ENCODE measurements around the gene STOML2.

Gene STOML2

GRCh38 chr9:35073279-35073612 lies 29.7 kb downstream of the STOML2 start:
- peak overlapping the region; percentile 73 for H4K5ac ChIP-seq (ENCODE audit: low read length)
- no peak overlapping the region for H3K4ac ChIP-seq (ENCODE audit: low read depth, low read length)
- H3K79me2 ChIP-seq (ENCODE audit: control insufficient read depth, insufficient read depth, low read length) = peaks cover 51% of the 10 kb centered on the region
- H2BK15ac ChIP-seq (replicated peaks; ENCODE audit: low read depth) = no peak overlapping the region
- H3K9ac ChIP-seq (ENCODE audit: low read length) = peak overlapping the region; percentile 40
- no peak overlapping the region for H3K18ac ChIP-seq (ENCODE audit: low read length)
- no peak overlapping the region for H3K4me3 ChIP-seq (ENCODE audit: low read length)
- peaks cover 14% of the 10 kb centered on the region for H3K4me1 ChIP-seq (ENCODE audit: control insufficient read depth, low read depth, low read length)
- H3K23ac ChIP-seq (ENCODE audit: low read length) = no peak overlapping the region
- H3K27ac ChIP-seq (ENCODE audit: low read depth, low read length) = no peak overlapping the region
- no peak overlapping the region for H2BK120ac ChIP-seq (ENCODE audit: low read depth, low read length)
- no peak overlapping the region for H2BK5ac ChIP-seq (ENCODE audit: low read length)
- H4K8ac ChIP-seq (ENCODE audit: low read depth, low read length) = no peak overlapping the region
- no peak for DNase-seq
- no peaks in the 10 kb centered on the region for H3K27me3 ChIP-seq (ENCODE audit: insufficient read depth, low read length, poor library complexity)
- H3K56ac ChIP-seq (ENCODE audit: low read length) = peak overlapping the region; percentile 61
- peaks cover 18% of the 10 kb centered on the region for H3K36me3 ChIP-seq (ENCODE audit: control insufficient read depth, insufficient read depth, low read length)
- peak overlapping the region; percentile 10 for H2AK5ac ChIP-seq (ENCODE audit: low read length)
- WGBS (ENCODE audit: extremely low coverage, insufficient coverage, low lambda C conversion rate) = no CpG with 5 or more reads among the region's 2 CpGs
- H3K4me2 ChIP-seq (ENCODE audit: low read length) = no peak overlapping the region
- peaks cover 13% of the 10 kb centered on the region for H3K79me1 ChIP-seq (ENCODE audit: low read length)

DNA sequence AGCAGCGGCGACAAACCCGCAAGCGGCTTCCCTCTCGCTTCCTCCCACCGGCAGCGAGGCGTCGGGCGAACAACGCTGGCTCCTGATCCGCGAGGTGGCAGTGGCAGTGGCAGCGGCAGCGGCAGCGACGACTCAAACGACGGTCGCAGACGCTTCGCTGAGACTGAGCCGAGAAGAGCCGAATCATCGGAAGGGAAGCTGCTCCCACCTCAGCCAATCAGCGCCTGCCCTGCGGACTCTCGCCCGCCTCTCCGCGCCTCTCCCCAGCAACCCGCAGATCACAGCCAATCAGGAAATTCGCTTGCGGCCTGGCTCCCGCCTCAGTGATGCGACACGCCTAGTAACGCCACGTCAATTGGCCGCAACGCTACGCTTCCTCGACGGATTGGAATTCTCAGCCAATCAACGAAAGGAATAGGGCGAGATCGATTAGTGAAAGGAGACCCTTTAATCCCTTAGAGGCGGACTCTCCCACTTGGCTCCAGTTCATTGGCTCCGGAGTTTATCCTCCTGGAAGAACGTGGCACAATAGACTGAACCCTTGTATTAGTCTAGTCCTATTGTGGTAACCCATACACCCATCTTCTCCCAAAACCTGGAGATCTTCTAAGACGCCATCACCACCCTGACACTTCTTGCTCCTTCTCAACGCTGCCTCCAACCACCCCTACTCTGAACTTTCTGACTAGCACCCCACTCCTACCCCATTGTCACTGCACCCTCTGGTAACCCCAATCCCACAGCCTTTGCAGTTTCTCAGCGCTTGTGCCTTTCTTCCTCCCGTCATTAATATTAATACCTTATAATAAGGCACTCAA lies 30.3 kb downstream of the STOML2 start, which contains the start of gene VCP:
Gene VCP (minus strand): TSS at position 165 of the 818 bp plus-strand sequence. CDS start 272 bp downstream, outside the sequence.
- no peaks in the 10 kb centered on the region for H3K27me3 ChIP-seq (ENCODE audit: insufficient read depth, low read length, poor library complexity)
- peak within 1 kb of the TSS; percentile 95 for H3K23ac ChIP-seq (ENCODE audit: low read length)
- peak within 1 kb of the TSS; percentile 99 for H3K4me3 ChIP-seq (ENCODE audit: low read length)
- H3K79me2 ChIP-seq (ENCODE audit: control insufficient read depth, insufficient read depth, low read length) = peaks cover 51% of the 10 kb centered on the region
- peak within 1 kb of the TSS; percentile 99 for H3K56ac ChIP-seq (ENCODE audit: low read length)
- peak; percentile 100 for DNase-seq
- peak within 1 kb of the TSS; percentile 96 for H3K27ac ChIP-seq (ENCODE audit: low read depth, low read length)
- peak within 1 kb of the TSS; percentile 75 for H2AK5ac ChIP-seq (ENCODE audit: low read length)
- peak within 1 kb of the TSS; percentile 64 for H3K4ac ChIP-seq (ENCODE audit: low read depth, low read length)
- peak within 1 kb of the TSS; percentile 99 for H3K9ac ChIP-seq (ENCODE audit: low read length)
- no CpG with 5 or more reads among the region's 54 CpGs for WGBS (ENCODE audit: extremely low coverage, insufficient coverage, low lambda C conversion rate)
- H3K36me3 ChIP-seq (ENCODE audit: control insufficient read depth, insufficient read depth, low read length) = peaks cover 23% of the 10 kb centered on the region
- peak within 1 kb of the TSS; percentile 75 for H3K4me2 ChIP-seq (ENCODE audit: low read length)
- H4K8ac ChIP-seq (ENCODE audit: low read depth, low read length) = peak within 1 kb of the TSS; percentile 69
- H2BK5ac ChIP-seq (ENCODE audit: low read length) = peak within 1 kb of the TSS; percentile 76
- no peak within 1 kb of the TSS for H2BK120ac ChIP-seq (ENCODE audit: low read depth, low read length)
- no peak within 1 kb of the TSS for H2BK15ac ChIP-seq (replicated peaks; ENCODE audit: low read depth)
- H3K79me1 ChIP-seq (ENCODE audit: low read length) = peaks cover 13% of the 10 kb centered on the region
- H4K5ac ChIP-seq (ENCODE audit: low read length) = peak within 1 kb of the TSS; percentile 73
- H3K4me1 ChIP-seq (ENCODE audit: control insufficient read depth, low read depth, low read length) = peaks cover 12% of the 10 kb centered on the region
- H3K18ac ChIP-seq (ENCODE audit: low read length) = peak within 1 kb of the TSS; percentile 86

- no peak overlapping the region for H2BK15ac ChIP-seq (replicated peaks; ENCODE audit: low read depth)
- DNase-seq = peak; percentile 95
- H3K79me1 ChIP-seq (ENCODE audit: low read length) = peaks cover 14% of the 10 kb centered on the region
- no peak overlapping the region for H2AK5ac ChIP-seq (ENCODE audit: low read length)
- H3K56ac ChIP-seq (ENCODE audit: low read length) = peak overlapping the region; percentile 99
- peak overlapping the region; percentile 75 for H3K4me2 ChIP-seq (ENCODE audit: low read length)
- no peak overlapping the region for H2BK120ac ChIP-seq (ENCODE audit: low read depth, low read length)
- H3K4me1 ChIP-seq (ENCODE audit: control insufficient read depth, low read depth, low read length) = peaks cover 12% of the 10 kb centered on the region
- H3K4me3 ChIP-seq (ENCODE audit: low read length) = peak overlapping the region; percentile 99
- H3K4ac ChIP-seq (ENCODE audit: low read depth, low read length) = peak overlapping the region; percentile 64
- no peak overlapping the region for H4K8ac ChIP-seq (ENCODE audit: low read depth, low read length)
- H3K9ac ChIP-seq (ENCODE audit: low read length) = peak overlapping the region; percentile 99
- peak overlapping the region; percentile 86 for H3K18ac ChIP-seq (ENCODE audit: low read length)
- H3K23ac ChIP-seq (ENCODE audit: low read length) = peak overlapping the region; percentile 7
- H3K27ac ChIP-seq (ENCODE audit: low read depth, low read length) = peak overlapping the region; percentile 96
- WGBS (ENCODE audit: extremely low coverage, insufficient coverage, low lambda C conversion rate) = no CpG with 5 or more reads among the region's 79 CpGs
- no peak overlapping the region for H4K5ac ChIP-seq (ENCODE audit: low read length)
- H3K36me3 ChIP-seq (ENCODE audit: control insufficient read depth, insufficient read depth, low read length) = peaks cover 26% of the 10 kb centered on the region
- H3K27me3 ChIP-seq (ENCODE audit: insufficient read depth, low read length, poor library complexity) = no peaks in the 10 kb centered on the region
- peak overlapping the region; percentile 76 for H2BK5ac ChIP-seq (ENCODE audit: low read length)
- peaks cover 53% of the 10 kb centered on the region for H3K79me2 ChIP-seq (ENCODE audit: control insufficient read depth, insufficient read depth, low read length)
Measured at GRCh38 chr9:35071814-35072460, 31.0 kb downstream of the STOML2 start.

DNA sequence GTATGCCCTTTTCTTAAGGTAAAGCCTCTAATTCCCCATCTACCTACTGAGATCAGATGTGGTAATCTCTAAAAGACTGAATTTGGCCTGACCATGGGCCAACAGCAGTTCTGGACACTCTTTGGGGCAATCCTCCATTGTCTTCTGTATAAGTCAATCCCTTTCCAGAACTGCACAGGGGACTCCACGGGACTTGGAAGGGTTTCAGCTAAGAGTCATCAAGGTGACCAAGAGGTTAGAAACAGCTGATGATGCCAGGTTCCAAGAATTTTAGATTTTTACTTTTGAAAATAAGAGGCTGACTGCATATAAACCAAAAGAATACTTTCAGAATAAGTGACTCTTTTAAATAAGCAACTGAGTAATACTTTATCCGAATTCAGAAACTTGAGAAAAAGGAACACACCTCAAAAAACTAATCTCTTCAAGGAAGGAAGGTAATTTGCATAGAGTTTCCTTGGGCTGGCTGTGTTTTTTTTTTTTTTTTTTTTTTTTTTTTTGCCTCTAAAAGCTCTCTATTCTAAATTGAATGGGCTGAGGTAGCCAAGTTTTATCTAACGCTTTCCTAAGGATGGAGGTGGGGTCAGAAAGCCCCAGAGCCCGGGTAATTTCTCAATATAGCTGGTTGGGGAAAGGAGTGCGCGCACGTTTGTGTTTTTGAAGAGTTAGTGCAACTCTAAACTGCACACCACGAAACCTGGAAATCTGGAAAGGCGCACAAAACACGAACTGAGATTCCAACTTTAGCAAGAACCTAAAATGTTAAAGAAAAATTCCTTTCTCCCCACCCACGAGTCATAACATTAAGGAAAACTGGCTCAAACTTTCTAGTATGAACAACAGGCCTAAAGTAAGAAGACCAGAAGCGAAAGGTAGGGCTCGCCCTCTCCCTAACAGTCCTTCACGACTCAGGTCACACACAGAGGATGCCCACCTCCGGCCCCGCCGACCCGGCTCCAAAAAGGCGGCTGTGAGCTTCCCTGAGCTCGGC lies 31.8 kb downstream of the STOML2 start:
- H2AK5ac ChIP-seq (ENCODE audit: low read length) = peak overlapping the region; percentile 75
- H4K8ac ChIP-seq (ENCODE audit: low read depth, low read length) = peak overlapping the region; percentile 59
- peaks cover 56% of the 10 kb centered on the region for H3K79me2 ChIP-seq (ENCODE audit: control insufficient read depth, insufficient read depth, low read length)
- peak overlapping the region; percentile 99 for H3K56ac ChIP-seq (ENCODE audit: low read length)
- peak overlapping the region; percentile 95 for H3K23ac ChIP-seq (ENCODE audit: low read length)
- DNase-seq = peak; percentile 49
- H4K5ac ChIP-seq (ENCODE audit: low read length) = no peak overlapping the region
- peak overlapping the region; percentile 96 for H3K27ac ChIP-seq (ENCODE audit: low read depth, low read length)
- peak overlapping the region; percentile 99 for H3K9ac ChIP-seq (ENCODE audit: low read length)
- H2BK15ac ChIP-seq (replicated peaks; ENCODE audit: low read depth) = no peak overlapping the region
- no peaks in the 10 kb centered on the region for H3K27me3 ChIP-seq (ENCODE audit: insufficient read depth, low read length, poor library complexity)
- H3K4me3 ChIP-seq (ENCODE audit: low read length) = peak overlapping the region; percentile 99
- peak overlapping the region; percentile 100 for H3K4me2 ChIP-seq (ENCODE audit: low read length)
- no CpG with 5 or more reads among the region's 20 CpGs for WGBS (ENCODE audit: extremely low coverage, insufficient coverage, low lambda C conversion rate)
- peaks cover 28% of the 10 kb centered on the region for H3K36me3 ChIP-seq (ENCODE audit: control insufficient read depth, insufficient read depth, low read length)
- H3K4ac ChIP-seq (ENCODE audit: low read depth, low read length) = peak overlapping the region; percentile 64
- H3K4me1 ChIP-seq (ENCODE audit: control insufficient read depth, low read depth, low read length) = peaks cover 12% of the 10 kb centered on the region
- no peak overlapping the region for H2BK120ac ChIP-seq (ENCODE audit: low read depth, low read length)
- H3K18ac ChIP-seq (ENCODE audit: low read length) = peak overlapping the region; percentile 86
- peak overlapping the region; percentile 67 for H2BK5ac ChIP-seq (ENCODE audit: low read length)
- H3K79me1 ChIP-seq (ENCODE audit: low read length) = peaks cover 16% of the 10 kb centered on the region

DNA sequence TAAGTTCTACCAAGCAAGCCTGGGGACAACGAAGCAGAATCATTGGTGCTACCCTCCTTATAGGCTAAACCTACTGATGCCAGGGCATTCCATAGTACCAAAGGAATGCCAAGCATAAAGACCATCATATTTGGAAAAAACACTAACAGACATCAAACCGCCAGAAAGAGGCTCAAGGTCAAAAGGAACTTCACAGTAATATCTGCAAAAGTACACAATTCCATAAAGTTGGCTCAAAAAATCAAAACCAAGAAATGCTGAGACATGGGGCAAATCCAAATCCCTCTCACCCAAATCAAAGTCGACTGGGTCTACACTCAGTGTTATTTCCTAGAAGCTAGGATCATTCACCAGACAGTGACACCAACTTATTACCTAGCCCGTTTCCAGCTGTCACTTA lies 33.9 kb downstream of the STOML2 start:
- Histone ChIP-seq H2BK5ac (ENCODE audit: low read length) (no peak overlapping the region), H2AK5ac (ENCODE audit: low read length) (no peak overlapping the region), H3K4ac (ENCODE audit: low read depth, low read length) (no peak overlapping the region), H4K8ac (ENCODE audit: low read depth, low read length) (no peak overlapping the region), H2BK120ac (ENCODE audit: low read depth, low read length) (no peak overlapping the region), H2BK15ac (replicated peaks; ENCODE audit: low read depth) (no peak overlapping the region), H3K23ac (ENCODE audit: low read length) (no peak overlapping the region), H3K18ac (ENCODE audit: low read length) (no peak overlapping the region), H3K4me3 (ENCODE audit: low read length) (no peak overlapping the region), H3K27ac (ENCODE audit: low read depth, low read length) (no peak overlapping the region), H3K4me2 (ENCODE audit: low read length) (peak overlapping the region; percentile 52), H3K56ac (ENCODE audit: low read length) (peak overlapping the region; percentile 60), H4K5ac (ENCODE audit: low read length) (no peak overlapping the region), H3K79me2 (ENCODE audit: control insufficient read depth, insufficient read depth, low read length) (peaks cover 60% of the 10 kb centered on the region), H3K4me1 (ENCODE audit: control insufficient read depth, low read depth, low read length) (peaks cover 12% of the 10 kb centered on the region), H3K9ac (ENCODE audit: low read length) (peak overlapping the region; percentile 59), H3K79me1 (ENCODE audit: low read length) (peaks cover 25% of the 10 kb centered on the region), H3K27me3 (ENCODE audit: insufficient read depth, low read length, poor library complexity) (no peaks in the 10 kb centered on the region), H3K36me3 (ENCODE audit: control insufficient read depth, insufficient read depth, low read length) (peaks cover 36% of the 10 kb centered on the region)
- WGBS (ENCODE audit: extremely low coverage, insufficient coverage, low lambda C conversion rate) = no CpG with 5 or more reads among the region's 4 CpGs
- no peak for DNase-seq
